ENCODE data around the gene MDP1.

Gene MDP1

GRCh38 chr14:24188251-24189058, 27.4 kb downstream of the MDP1 start, which contains the start of gene IPO4:
Gene IPO4 (minus strand): TSS chr14:24188816. CDS start chr14:24188787, 29 bp downstream.
- Histone ChIP-seq H3K4me3 (ENCODE audit: low read depth in 1 of 2, low read length in 1 of 2) (peak within 1 kb of the TSS; percentile 70 to 74), H3K36me3 (peaks cover 45% of the 10 kb centered on the region), H3K27ac (peak within 1 kb of the TSS; percentile 72), H3K4me1 (ENCODE audit: control insufficient read depth in 1 of 2, insufficient read depth in 1 of 2, low read depth in 1 of 2, low read length in 1 of 2) (peaks cover 15 to 16% of the 10 kb centered on the region in 2 experiments), H3K9me3 (no peaks in the 10 kb centered on the region), H3K27me3 (no peaks in the 10 kb centered on the region)
- no peak for TF ChIP-seq CTCF (IDR thresholded peaks at IDR 0.05)

GRCh38 chr14:24187539-24187915, 28.3 kb downstream of the MDP1 start:
- Histone ChIP-seq H3K4me3 (ENCODE audit: low read depth in 1 of 2, low read length in 1 of 2) (peak overlapping the region; percentile 70 to 74), H3K4me1 (ENCODE audit: control insufficient read depth in 1 of 2, insufficient read depth in 1 of 2, low read depth in 1 of 2, low read length in 1 of 2) (peaks cover 15 to 16% of the 10 kb centered on the region in 2 experiments), H3K36me3 (peaks cover 50% of the 10 kb centered on the region), H3K9me3 (no peaks in the 10 kb centered on the region), H3K27ac (peak overlapping the region; percentile 72), H3K27me3 (no peaks in the 10 kb centered on the region)
- no peak for TF ChIP-seq CTCF (IDR thresholded peaks at IDR 0.05)

- peaks cover 50% of the 10 kb centered on the region for H3K36me3 ChIP-seq
- no peaks in the 10 kb centered on the region for H3K9me3 ChIP-seq
- H3K4me1 ChIP-seq (ENCODE audit: control insufficient read depth in 1 of 2, insufficient read depth in 1 of 2, low read depth in 1 of 2, low read length in 1 of 2) = peaks cover 15 to 16% of the 10 kb centered on the region in 2 experiments
- H3K27ac ChIP-seq = no peak overlapping the region
- no peak for TF ChIP-seq CTCF (IDR thresholded peaks at IDR 0.05)
- no peak overlapping the region for H3K4me3 ChIP-seq (ENCODE audit: low read depth in 1 of 2, low read length in 1 of 2)
- H3K27me3 ChIP-seq = no peaks in the 10 kb centered on the region
These were observed 28.9 kb downstream of the MDP1 start for GRCh38 chr14:24186831-24187538.

- TF ChIP-seq CTCF (IDR thresholded peaks at IDR 0.05) = no peak
- H3K36me3 ChIP-seq = peaks cover 59% of the 10 kb centered on the region
- no peaks in the 10 kb centered on the region for H3K27me3 ChIP-seq
- no peak overlapping the region for H3K27ac ChIP-seq
- no peak overlapping the region for H3K4me3 ChIP-seq (ENCODE audit: low read depth in 1 of 2, low read length in 1 of 2)
- peaks cover 15 to 16% of the 10 kb centered on the region in 2 experiments for H3K4me1 ChIP-seq (ENCODE audit: control insufficient read depth in 1 of 2, insufficient read depth in 1 of 2, low read depth in 1 of 2, low read length in 1 of 2)
- no peaks in the 10 kb centered on the region for H3K9me3 ChIP-seq
These were observed 30.1 kb downstream of the MDP1 start for GRCh38 chr14:24185741-24186140.

- H3K4me1 ChIP-seq (ENCODE audit: control insufficient read depth in 1 of 2, insufficient read depth in 1 of 2, low read depth in 1 of 2, low read length in 1 of 2) = peaks cover 15 to 16% of the 10 kb centered on the region in 2 experiments
- no peaks in the 10 kb centered on the region for H3K9me3 ChIP-seq
- peaks cover 62% of the 10 kb centered on the region for H3K36me3 ChIP-seq
- no peaks in the 10 kb centered on the region for H3K27me3 ChIP-seq
- no peak overlapping the region for H3K27ac ChIP-seq
- H3K4me3 ChIP-seq (ENCODE audit: low read depth in 1 of 2, low read length in 1 of 2) = no peak overlapping the region
- no peak for TF ChIP-seq CTCF (IDR thresholded peaks at IDR 0.05)
These were observed 30.8 kb downstream of the MDP1 start for GRCh38 chr14:24185026-24185425.

All from neutrophil (primary cell).